ENCODE data around the gene TMEM176A. TPM values are rescaled to one million over a fixed set of nuclear protein-coding genes. Genes with fewer than 3 reads are reported as not detected.

The TMEM176A gene
- total and polyA plus RNA-seq, 2 experiments from 2014 or later = 0.34 TPM; not detected in 1

GRCh38 chr7:150793569-150794238 is 6.9 kb upstream of the TMEM176A start:
- Histone ChIP-seq H2AFZ (no peak overlapping the region), H3F3A (replicated peaks; ENCODE audit: low read depth) (no peaks in the 10 kb centered on the region), H3K36me3 (ENCODE audit: insufficient read depth) (no peaks in the 10 kb centered on the region), H3K4me3 (no peak overlapping the region), H3K27ac (ENCODE audit: low read depth) (no peak overlapping the region), H3K79me2 (replicated peaks; ENCODE audit: insufficient read depth) (no peaks in the 10 kb centered on the region), H3K4me1 (ENCODE audit: insufficient read depth) (no peaks in the 10 kb centered on the region), H3K27me3 (ENCODE audit: insufficient read depth) (peaks cover 30% of the 10 kb centered on the region), H3K4me2 (no peak overlapping the region), H3K9me2 (ENCODE audit: insufficient read depth) (no peaks in the 10 kb centered on the region), H4K20me1 (replicated peaks; ENCODE audit: insufficient read depth) (no peaks in the 10 kb centered on the region)
- no peak for ATAC-seq
- Mint-ChIP-seq H3K4me1 (peaks cover 10% of the 10 kb centered on the region), H3K9me3 (no peaks in the 10 kb centered on the region; the same call in 2 of the 3 replicates), H3K4me3 (no peak overlapping the region), H3K27me3 (ENCODE audit: insufficient read depth, low read depth, poor library complexity) (peaks cover 8% of the 10 kb centered on the region), H3K27ac (no peak overlapping the region), H3K36me3 (ENCODE audit: low read depth) (no peaks in the 10 kb centered on the region; the same call in 2 of the 3 replicates)
- TF ChIP-seq JUNB (IDR thresholded peaks at IDR 0.05; ENCODE audit: unreplicated experiment) (no peak), NANOG (IDR thresholded peaks at IDR 0.05; ENCODE audit: borderline replicate concordance) (no peak), ZNF462 (CRISPR knock-in tag; IDR thresholded peaks at IDR 0.05) (no peak), ETS1 (IDR thresholded peaks at IDR 0.05) (no peak), ZNF331 (CRISPR knock-in tag; IDR thresholded peaks at IDR 0.05; ENCODE audit: low read depth) (no peak), ZNF114 (CRISPR knock-in tag; IDR thresholded peaks at IDR 0.05) (no peak), CREB1 (CRISPR knock-in tag; IDR thresholded peaks at IDR 0.05; ENCODE audit: low read depth) (no peak), POLR2AphosphoS5 (IDR thresholded peaks at IDR 0.05; ENCODE audit: low read depth) (no peak), EZH2phosphoT487 (IDR thresholded peaks at IDR 0.05; ENCODE audit: unreplicated experiment) (no peak)
- DNase-seq (ENCODE audit: low spot score) = no peak
